ENCODE data around the gene CCDC40.

DNA sequence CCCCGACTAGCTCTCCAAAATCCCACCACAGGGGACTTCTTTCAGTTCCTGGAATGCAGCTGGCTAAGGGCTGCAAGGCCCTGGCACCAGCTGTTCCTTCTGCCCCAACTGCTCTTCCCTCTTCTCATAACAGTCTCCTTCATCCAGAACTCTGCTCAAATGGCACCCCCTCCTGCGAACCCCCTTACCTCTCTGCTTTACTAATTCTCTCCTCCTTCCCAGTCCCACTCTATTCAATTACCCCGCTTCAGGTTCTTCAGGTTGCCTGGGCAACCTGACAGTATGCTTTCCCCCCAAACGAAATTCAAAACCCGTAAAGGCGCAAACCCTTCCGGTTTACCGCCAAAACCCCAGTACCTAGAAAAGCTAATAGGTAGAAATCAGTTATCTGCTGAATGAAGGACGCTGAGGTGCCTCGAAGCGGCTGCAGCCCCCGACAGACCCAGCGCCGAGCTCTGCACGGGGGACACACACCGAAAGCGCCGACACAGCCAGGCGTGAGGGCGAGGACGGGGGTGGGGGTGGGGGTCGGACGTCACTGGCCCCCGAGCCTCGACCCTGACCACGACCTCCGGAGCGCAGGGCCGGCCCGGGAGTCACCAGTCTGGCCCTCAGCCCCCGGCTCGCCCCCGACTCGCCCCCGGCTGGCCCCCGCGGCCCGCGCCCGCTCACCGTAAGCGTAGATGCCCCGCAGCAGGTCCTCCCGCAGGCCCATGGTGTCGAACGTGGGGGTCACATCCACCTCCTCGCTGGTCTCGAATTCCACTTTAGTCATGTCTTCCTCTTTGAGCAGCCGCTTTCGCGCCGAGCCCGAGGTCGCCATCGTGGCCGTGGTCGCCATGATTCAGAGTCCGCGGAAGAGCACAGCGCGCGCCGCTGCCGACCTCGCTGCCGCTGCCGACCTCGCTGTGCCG, 109.9 kb downstream of the CCDC40 start:
- TF ChIP-seq, protein P1, sequence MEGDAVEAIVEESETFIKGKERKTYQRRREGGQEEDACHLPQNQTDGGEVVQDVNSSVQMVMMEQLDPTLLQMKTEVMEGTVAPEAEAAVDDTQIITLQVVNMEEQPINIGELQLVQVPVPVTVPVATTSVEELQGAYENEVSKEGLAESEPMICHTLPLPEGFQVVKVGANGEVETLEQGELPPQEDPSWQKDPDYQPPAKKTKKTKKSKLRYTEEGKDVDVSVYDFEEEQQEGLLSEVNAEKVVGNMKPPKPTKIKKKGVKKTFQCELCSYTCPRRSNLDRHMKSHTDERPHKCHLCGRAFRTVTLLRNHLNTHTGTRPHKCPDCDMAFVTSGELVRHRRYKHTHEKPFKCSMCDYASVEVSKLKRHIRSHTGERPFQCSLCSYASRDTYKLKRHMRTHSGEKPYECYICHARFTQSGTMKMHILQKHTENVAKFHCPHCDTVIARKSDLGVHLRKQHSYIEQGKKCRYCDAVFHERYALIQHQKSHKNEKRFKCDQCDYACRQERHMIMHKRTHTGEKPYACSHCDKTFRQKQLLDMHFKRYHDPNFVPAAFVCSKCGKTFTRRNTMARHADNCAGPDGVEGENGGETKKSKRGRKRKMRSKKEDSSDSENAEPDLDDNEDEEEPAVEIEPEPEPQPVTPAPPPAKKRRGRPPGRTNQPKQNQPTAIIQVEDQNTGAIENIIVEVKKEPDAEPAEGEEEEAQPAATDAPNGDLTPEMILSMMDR (IDR thresholded peaks at IDR 0.05), result no peak
- no peak for TF ChIP-seq POLR2A (IDR thresholded peaks at IDR 0.05)
